MV-4-11 (cell line): ENCODE data around the gene FRMPD2.

Source experiments
- DNase-seq: peaks from one replicate; lab custom pipeline; 2025; lab: John Stamatoyannopoulos, UW

FRMPD2 gene, protein sequence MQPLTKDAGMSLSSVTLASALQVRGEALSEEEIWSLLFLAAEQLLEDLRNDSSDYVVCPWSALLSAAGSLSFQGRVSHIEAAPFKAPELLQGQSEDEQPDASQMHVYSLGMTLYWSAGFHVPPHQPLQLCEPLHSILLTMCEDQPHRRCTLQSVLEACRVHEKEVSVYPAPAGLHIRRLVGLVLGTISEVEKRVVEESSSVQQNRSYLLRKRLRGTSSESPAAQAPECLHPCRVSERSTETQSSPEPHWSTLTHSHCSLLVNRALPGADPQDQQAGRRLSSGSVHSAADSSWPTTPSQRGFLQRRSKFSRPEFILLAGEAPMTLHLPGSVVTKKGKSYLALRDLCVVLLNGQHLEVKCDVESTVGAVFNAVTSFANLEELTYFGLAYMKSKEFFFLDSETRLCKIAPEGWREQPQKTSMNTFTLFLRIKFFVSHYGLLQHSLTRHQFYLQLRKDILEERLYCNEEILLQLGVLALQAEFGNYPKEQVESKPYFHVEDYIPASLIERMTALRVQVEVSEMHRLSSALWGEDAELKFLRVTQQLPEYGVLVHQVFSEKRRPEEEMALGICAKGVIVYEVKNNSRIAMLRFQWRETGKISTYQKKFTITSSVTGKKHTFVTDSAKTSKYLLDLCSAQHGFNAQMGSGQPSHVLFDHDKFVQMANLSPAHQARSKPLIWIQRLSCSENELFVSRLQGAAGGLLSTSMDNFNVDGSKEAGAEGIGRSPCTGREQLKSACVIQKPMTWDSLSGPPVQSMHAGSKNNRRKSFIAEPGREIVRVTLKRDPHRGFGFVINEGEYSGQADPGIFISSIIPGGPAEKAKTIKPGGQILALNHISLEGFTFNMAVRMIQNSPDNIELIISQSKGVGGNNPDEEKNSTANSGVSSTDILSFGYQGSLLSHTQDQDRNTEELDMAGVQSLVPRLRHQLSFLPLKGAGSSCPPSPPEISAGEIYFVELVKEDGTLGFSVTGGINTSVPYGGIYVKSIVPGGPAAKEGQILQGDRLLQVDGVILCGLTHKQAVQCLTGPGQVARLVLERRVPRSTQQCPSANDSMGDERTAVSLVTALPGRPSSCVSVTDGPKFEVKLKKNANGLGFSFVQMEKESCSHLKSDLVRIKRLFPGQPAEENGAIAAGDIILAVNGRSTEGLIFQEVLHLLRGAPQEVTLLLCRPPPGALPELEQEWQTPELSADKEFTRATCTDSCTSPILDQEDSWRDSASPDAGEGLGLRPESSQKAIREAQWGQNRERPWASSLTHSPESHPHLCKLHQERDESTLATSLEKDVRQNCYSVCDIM (N-terminal part only)

GRCh38 chr10:48274636-48275035 is at the start of gene FRMPD2:
Gene FRMPD2, minus strand, starts transcription at chr10:48274696. Its CDS starts 129 bp downstream, at chr10:48274567.
- DNase-seq: no peak

DNA sequence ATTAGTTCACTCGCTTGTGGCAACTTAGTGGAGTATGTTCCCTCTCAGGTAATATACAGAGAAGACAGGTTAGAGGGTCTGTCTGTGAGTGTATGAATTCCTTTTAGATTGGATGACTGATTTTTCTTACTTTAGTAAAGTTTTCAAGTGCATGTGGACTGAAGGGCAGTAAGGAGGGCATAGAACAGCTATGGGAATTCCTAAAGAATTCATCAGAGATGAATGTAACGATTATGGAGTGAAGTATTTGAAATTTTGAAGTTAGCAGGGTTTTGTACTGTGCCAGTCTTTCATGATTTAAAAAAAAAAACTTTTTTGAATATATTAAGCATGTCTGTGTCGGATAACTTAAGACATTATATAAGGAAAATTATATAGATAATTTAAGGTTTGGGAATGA is 47.5 kb upstream of the FRMPD2 start:
- no peak for DNase-seq

GRCh38 chr10:48317321-48317990 is 43.0 kb upstream of the FRMPD2 start:
- DNase-seq: no peak

DNA sequence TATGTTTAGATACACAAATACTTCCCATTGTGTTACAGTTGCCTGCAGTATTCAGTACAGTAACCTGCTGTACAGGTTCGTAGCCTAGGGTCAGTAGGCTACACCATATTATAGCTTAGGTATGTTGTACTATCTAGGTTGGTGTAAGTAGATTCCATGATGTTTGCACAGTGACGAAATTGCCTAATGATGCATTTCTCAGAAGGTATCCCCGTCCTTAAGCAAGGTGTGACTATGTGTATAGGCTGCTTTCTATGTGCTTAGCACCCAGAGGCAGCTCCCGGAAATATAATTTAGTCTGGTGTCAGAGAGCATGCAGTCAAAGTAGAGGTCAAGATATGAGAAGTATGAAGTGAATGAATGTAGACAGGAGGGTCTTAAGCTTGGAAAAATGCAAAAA is 41.7 kb upstream of the FRMPD2 start:
- no peak for DNase-seq

DNA sequence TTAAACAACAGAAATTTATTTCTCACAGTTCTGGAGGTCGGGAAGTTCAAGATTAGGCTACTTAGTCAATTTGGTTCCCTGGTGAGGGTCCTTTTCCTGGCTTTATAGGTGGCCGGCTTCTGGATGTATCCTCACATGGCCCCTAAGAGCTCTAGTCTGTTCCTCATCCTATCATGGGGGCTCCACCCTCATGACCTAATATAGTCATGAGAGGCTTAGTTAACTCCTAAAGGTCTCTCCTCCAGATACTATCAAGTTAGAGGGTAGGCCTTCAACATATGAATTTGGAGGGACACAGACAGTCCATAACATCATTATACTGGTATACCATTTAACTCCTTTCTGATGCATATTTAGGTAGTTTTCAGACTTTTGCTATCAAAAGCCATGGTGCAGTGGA is 39.6 kb upstream of the FRMPD2 start:
- DNase-seq: no peak

DNA sequence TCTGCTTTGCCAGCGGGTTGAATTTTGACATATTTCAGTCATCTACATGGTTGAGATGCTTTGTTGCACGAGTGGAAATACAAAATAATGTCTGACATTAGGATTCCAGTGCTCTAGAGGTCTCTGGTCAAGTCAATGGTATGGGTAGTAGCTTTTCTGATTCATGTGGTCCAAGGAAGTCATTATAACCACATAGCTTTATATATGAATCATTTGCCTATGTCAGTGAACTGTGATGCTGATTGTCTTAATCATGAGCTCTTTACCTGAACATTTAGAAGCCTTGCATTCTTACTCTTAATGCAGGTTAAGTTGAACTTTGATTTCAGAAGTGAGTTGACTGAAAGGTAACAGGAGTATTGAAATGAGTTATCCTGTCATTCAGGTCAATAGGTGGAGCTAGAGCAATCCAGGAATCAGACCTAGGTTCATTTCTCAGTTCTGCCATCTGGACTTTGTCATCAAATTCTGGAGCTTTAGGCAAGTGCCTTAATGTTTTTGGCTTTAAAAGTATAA is 35.3 kb upstream of the FRMPD2 start:
- no peak for DNase-seq

DNA sequence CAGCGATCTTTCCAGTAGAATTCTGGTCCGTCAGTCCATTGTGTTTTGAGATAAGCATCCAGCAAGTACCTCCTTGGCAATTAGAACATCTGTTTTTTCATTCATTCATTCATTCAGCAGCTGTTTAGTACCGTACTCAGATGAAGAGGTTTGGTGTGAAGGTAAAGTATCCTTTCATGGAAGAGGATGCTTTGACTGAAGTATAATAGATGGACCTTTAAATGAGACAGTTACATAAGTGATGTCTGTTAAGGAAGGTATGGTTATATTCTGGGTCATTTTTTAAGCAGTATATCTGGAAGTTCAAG is 33.2 kb upstream of the FRMPD2 start:
- DNase-seq: no peak

- DNase-seq: no peak
These were observed 32.6 kb upstream of the FRMPD2 start for GRCh38 chr10:48306870-48307710.

DNA sequence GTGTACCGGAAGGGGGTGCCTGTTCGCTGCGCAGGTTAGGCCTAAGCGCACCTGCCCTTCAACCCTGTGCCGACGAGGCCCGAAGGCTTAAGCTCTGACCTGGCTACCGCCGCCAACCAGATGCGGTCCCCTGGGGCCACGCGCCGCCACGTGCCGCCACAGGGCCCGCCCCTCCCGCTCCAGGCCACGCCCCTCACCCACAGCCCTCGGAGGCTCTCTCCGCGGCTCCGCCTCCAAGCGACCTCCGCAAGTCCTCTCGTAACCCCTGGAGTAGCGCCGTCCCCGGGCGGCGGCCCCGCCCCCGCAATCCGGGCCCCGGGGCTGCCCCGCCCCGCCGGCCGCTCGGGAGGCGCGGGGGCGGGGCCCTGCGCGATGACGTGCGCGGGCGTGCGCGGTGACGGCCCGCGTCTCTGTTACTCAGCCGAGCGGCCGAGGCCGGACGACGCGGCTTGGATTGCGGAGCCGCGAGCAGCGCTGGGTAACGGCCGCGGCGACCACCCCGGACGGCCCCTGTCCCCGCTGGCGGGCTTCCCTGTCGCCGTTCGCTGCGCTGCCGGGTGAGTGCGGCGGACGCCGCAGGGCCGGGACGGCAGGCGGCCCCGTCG is 31.9 kb upstream of the FRMPD2 start, which contains the start of gene MAPK8:
Gene MAPK8, plus strand, starts transcription at position 413 of the 605 bp plus-strand sequence. CDS start 94,984 bp downstream, outside the sequence.
- peak; percentile 86 for DNase-seq

DNA sequence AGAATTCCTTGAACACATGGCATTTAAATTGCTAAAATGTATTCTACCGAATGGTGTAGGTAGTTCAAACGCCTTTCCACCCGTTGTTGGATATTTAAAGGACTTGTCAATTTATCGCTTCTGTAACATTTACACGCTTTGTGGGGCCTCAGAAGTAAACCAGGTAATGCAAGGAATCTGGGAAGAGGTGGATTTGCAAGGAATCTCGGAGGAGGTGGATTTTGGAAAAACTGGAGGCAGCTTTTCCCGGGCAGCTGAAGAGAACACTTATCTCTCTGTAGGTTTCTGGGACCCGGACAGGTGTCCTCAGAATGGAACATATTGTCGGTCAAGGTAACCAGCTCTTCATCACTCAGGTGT is 31.4 kb upstream of the FRMPD2 start:
- DNase-seq: no peak

DNA sequence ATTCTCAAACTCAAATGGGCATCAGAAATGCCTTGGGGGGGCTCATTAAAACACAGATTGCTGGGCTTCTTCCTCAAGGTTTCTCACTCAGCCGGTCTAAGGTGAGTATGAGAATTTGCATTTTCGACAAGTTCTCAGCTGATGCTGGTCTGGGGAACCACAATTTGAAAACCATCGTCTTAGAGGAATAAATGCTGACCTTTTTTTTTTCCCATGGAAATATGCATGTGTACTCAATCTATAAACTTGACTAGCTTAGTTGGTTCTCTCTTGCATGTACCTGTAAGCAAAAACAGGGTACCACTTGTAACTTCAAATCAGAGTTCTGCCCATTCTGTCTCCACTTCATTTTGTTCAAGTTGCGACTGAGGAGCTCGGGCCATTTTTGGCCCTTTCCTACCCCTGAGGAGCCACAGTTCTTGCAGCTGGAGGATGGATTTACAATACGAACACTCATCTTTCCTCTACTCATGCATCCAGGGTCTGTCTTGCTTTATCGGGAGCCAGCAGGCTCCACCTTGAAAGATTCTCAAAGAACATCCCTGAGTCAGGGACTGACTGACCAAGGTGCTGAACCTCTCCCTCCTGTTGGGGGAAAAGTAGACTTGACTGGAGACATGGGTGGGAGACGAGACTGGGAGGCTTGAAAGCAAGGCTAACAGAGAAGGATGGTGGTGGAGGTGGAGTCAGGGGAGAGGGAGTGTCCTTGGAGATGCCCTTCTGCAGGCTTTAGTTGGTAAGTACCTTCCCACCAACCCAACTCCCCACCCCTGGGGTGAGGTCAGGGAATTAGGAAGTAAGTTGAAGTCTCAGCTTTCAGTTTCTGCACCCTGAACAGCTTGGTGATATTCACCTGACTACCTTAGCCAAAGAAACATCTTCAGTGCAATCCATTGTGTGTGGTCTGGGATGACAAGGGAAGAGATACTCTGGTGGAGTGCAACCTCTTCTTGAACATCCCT is 28.3 kb upstream of the FRMPD2 start:
- no peak for DNase-seq

GRCh38 chr10:48300556-48300955 is 26.1 kb upstream of the FRMPD2 start:
- DNase-seq: no peak

DNA sequence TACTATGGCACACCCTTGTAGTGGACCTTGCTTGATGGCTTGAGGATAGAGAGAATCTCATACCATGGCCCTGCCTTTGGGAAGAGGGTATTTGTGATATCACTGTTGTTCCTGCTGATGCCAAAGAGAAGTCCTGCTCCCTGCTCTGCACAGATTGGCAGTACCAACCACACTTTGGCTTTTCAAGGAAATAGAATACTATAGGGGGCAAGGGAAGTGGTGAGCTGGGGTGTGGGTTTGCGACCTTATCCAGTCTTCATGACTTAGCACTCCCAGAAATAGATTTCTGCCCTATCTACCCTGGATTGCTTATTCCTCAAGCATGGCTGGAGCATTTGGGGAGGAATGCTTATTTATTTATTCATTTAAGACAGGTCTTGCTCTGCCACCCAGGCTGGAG is 25.2 kb upstream of the FRMPD2 start:
- no peak for DNase-seq

DNA sequence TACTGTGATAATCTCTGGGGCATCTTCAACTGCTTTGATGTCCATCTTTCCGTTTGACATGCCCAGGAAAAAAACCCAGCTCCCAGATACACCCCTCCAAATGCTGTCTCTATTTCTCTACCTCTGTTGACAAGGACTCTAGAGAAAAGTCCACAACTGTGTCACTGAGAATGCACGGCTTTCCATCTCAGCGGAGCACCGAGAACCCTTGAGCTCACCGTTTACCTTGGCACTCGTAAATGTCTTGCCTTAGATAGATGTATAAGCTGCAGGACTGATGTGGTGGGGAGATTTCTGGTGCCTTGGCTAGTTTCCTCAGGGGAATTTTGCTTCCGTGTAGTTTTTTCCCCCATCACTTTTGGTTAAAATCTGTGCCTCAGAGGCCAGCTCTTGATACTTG is 24.6 kb upstream of the FRMPD2 start:
- no peak for DNase-seq

DNA sequence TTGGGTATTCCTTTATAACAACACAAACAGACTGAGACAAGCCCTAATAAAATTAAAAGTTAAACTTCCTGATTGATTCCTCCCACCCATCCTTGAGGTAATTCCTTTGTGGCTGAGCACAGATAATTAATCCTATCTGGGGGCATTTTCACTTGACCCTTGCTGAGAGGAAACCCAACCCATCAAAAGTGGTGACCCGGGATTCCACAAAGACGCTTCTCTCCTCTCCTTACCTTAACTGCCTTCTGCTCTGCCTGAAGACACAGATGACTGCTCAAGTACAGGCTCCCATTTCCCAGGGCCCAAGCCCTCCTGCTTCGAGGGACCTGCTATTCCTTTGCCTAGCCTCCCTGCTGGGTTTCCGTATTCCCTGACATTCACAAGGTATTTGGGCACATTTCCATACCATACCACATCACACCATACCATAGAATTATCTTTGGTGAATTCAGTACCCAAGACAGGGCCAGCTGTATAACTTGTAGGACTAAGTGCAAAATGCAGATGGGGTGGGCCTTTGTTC is 22.1 kb upstream of the FRMPD2 start:
- DNase-seq: no peak

- no peak for DNase-seq
These were observed 19.9 kb upstream of the FRMPD2 start for GRCh38 chr10:48294431-48294830.

- no peak for DNase-seq
These were observed 18.1 kb upstream of the FRMPD2 start for GRCh38 chr10:48292616-48293015.

DNA sequence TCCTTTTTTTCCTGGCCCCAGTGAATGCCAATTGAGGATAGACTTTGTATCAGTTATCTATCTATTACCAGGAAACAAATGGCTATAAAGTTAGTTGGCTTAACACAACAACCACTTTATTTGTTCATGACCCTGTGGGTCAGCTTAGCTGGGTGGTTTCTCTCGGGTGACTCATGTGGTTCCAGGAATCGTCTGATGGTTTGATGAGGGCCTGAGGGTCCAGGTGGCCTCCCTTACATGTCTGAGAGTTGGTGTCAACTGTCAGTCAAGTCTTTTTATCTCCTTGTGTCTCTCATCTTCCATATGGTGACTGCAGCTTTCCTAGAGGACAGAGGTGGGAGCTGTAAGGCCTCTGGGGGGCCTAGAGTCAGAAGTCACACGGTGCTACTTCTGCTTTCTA is 16.7 kb upstream of the FRMPD2 start:
- DNase-seq: peak; percentile 40

DNA sequence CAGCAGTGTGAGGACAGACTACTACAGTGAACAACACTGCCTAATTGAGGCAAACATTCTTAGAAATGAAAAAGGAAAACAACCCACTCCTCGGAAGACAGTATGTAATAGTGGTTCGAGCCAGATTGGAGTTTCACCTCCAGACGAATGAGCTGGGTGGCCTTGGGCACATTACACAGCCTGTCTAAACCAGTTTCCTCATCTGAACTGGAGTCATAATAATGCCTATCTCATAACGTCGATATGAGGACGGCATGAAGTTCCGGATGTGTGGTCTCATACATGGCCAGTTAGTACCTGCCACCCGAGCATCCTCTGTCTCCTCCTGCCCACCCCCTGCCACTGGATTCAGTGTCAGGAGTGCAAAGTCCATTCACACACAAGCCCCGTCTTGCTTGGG is 15.8 kb upstream of the FRMPD2 start:
- no peak for DNase-seq
